ENCODE data around the gene DNAH8. TPM values are rescaled to one million over a fixed set of nuclear protein-coding genes. Genes with fewer than 3 reads are reported as not detected.

The DNAH8 gene
- total RNA-seq, 1 donor from 2014 or later = not detected

GRCh38 chr6:38907264-38907663, 192.2 kb downstream of the DNAH8 start:
- no peaks in the 10 kb centered on the region for H3K9me3 ChIP-seq (ENCODE audit: insufficient read depth, low read depth, low read length)
- Mint-ChIP-seq H3K9me3 (ENCODE audit: unreplicated experiment) (no peaks in the 10 kb centered on the region), H3K27ac (ENCODE audit: unreplicated experiment) (no peak overlapping the region), H3K4me1 (ENCODE audit: low read depth, unreplicated experiment) (no peaks in the 10 kb centered on the region), H3K36me3 (ENCODE audit: low read depth, unreplicated experiment) (no peaks in the 10 kb centered on the region), H3K4me3 (ENCODE audit: unreplicated experiment) (no peak overlapping the region), H3K27me3 (ENCODE audit: low read depth, unreplicated experiment) (no peaks in the 10 kb centered on the region)
- H3K27me3 ChIP-seq (ENCODE audit: insufficient read depth, low read length) = no peaks in the 10 kb centered on the region
- no peaks in the 10 kb centered on the region for H3K4me1 ChIP-seq (ENCODE audit: insufficient read depth, low read length)
- no peaks in the 10 kb centered on the region for H3K36me3 ChIP-seq (ENCODE audit: insufficient read depth, low read length)
- no peak overlapping the region for H3K9ac ChIP-seq (ENCODE audit: low read length)
- TF ChIP-seq EZH2 (IDR thresholded peaks at IDR 0.05; ENCODE audit: insufficient read depth, low read length) (no peak), CTCF (IDR thresholded peaks at IDR 0.05; ENCODE audit: insufficient read depth, low read depth, low read length) (no peak)
- no peak for DNase-seq (ENCODE audit: low read depth)
- H3K27ac ChIP-seq (ENCODE audit: low read depth, low read length) = no peak overlapping the region
- no peak overlapping the region for H3K4me3 ChIP-seq (ENCODE audit: insufficient read depth, low read depth, low read length)
- no peaks in the 10 kb centered on the region for H3K79me2 ChIP-seq (ENCODE audit: insufficient read depth, low read length)
- no peak overlapping the region for H3K4me2 ChIP-seq (ENCODE audit: low read length)
- H4K20me1 ChIP-seq (ENCODE audit: insufficient read depth, low read length) = no peaks in the 10 kb centered on the region
- H2AFZ ChIP-seq (ENCODE audit: low read depth, low read length) = no peak overlapping the region
- FAIRE-seq = no peak

DNA sequence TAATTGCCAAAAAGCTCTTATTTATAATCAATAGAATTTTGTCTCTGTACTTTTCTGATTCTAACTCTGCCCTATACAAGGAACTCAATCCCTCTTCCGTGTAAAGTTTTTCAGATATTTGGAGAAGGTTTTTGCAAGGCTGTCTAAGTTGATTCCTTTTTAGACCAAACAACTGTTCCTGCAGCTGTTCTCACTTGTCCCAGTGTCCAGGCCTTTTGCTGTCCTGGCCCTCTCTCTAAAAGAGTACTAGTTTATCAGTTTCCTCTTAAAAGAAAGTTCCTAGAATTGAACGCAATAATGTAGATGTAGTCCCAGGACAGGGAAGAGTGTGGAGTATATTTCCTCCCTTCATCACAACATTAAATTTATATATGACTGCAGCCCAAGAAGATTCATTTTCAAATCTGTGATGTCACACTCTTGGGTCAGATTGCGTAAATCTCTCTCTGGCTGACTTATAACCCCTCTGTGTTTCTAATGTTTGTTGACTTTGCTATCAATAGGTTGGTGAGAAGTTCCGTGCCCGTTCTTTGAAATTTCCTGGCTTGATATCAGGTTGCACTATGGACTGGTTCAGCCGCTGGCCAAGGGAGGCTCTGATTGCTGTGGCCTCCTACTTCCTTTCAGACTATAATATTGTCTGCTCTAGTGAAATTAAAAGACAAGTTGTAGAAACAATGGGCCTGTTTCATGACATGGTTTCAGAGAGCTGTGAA, 194.1 kb downstream of the DNAH8 start:
- H3K4me2 ChIP-seq (ENCODE audit: low read length) = no peak overlapping the region
- H3K4me3 ChIP-seq (ENCODE audit: insufficient read depth, low read depth, low read length) = no peak overlapping the region
- Mint-ChIP-seq H3K9me3 (ENCODE audit: unreplicated experiment) (no peaks in the 10 kb centered on the region), H3K36me3 (ENCODE audit: low read depth, unreplicated experiment) (no peaks in the 10 kb centered on the region), H3K4me3 (ENCODE audit: unreplicated experiment) (no peak overlapping the region), H3K27me3 (ENCODE audit: low read depth, unreplicated experiment) (no peaks in the 10 kb centered on the region), H3K27ac (ENCODE audit: unreplicated experiment) (no peak overlapping the region), H3K4me1 (ENCODE audit: low read depth, unreplicated experiment) (no peaks in the 10 kb centered on the region)
- no peak for DNase-seq (ENCODE audit: low read depth)
- no peak for TF ChIP-seq EZH2 (IDR thresholded peaks at IDR 0.05; ENCODE audit: insufficient read depth, low read length)
- no peak for TF ChIP-seq CTCF (IDR thresholded peaks at IDR 0.05; ENCODE audit: insufficient read depth, low read depth, low read length)
- no peak overlapping the region for H3K27ac ChIP-seq (ENCODE audit: low read depth, low read length)
- H2AFZ ChIP-seq (ENCODE audit: low read depth, low read length) = no peak overlapping the region
- H3K9me3 ChIP-seq (ENCODE audit: insufficient read depth, low read depth, low read length) = no peaks in the 10 kb centered on the region
- H3K9ac ChIP-seq (ENCODE audit: low read length) = no peak overlapping the region
- H3K4me1 ChIP-seq (ENCODE audit: insufficient read depth, low read length) = no peaks in the 10 kb centered on the region
- H4K20me1 ChIP-seq (ENCODE audit: insufficient read depth, low read length) = no peaks in the 10 kb centered on the region
- FAIRE-seq = no peak
- no peaks in the 10 kb centered on the region for H3K27me3 ChIP-seq (ENCODE audit: insufficient read depth, low read length)
- H3K36me3 ChIP-seq (ENCODE audit: insufficient read depth, low read length) = no peaks in the 10 kb centered on the region
- H3K79me2 ChIP-seq (ENCODE audit: insufficient read depth, low read length) = no peaks in the 10 kb centered on the region

DNA sequence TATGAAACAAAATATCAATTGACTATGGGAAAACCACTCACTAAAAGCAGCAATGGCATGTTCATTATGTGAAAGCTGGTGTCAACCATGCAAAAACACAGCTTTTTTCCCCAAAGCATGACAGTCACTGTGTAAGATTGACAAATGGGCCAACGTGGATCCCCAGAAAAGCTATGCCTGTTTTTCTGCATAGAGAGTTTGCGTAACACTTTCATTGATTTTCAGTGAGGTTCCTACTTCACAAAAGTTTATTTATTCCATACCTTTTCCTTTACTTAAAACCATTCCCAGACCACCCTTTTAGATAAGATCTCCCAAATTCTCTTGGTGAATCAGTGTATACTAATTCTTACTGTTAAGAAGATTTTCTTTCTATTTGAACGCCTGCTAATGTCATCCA, 195.1 kb downstream of the DNAH8 start:
- no peak for TF ChIP-seq CTCF (IDR thresholded peaks at IDR 0.05; ENCODE audit: insufficient read depth, low read depth, low read length)
- no peak for TF ChIP-seq EZH2 (IDR thresholded peaks at IDR 0.05; ENCODE audit: insufficient read depth, low read length)
- Mint-ChIP-seq H3K36me3 (ENCODE audit: low read depth, unreplicated experiment) (no peaks in the 10 kb centered on the region), H3K4me1 (ENCODE audit: low read depth, unreplicated experiment) (no peaks in the 10 kb centered on the region), H3K27me3 (ENCODE audit: low read depth, unreplicated experiment) (no peaks in the 10 kb centered on the region), H3K27ac (ENCODE audit: unreplicated experiment) (no peak overlapping the region), H3K9me3 (ENCODE audit: unreplicated experiment) (no peaks in the 10 kb centered on the region), H3K4me3 (ENCODE audit: unreplicated experiment) (no peak overlapping the region)
- no peaks in the 10 kb centered on the region for H3K4me1 ChIP-seq (ENCODE audit: insufficient read depth, low read length)
- no peaks in the 10 kb centered on the region for H3K9me3 ChIP-seq (ENCODE audit: insufficient read depth, low read depth, low read length)
- H3K79me2 ChIP-seq (ENCODE audit: insufficient read depth, low read length) = no peaks in the 10 kb centered on the region
- no peaks in the 10 kb centered on the region for H4K20me1 ChIP-seq (ENCODE audit: insufficient read depth, low read length)
- H3K4me3 ChIP-seq (ENCODE audit: insufficient read depth, low read depth, low read length) = no peak overlapping the region
- DNase-seq (ENCODE audit: low read depth) = no peak
- no peaks in the 10 kb centered on the region for H3K27me3 ChIP-seq (ENCODE audit: insufficient read depth, low read length)
- no peaks in the 10 kb centered on the region for H3K36me3 ChIP-seq (ENCODE audit: insufficient read depth, low read length)
- no peak overlapping the region for H2AFZ ChIP-seq (ENCODE audit: low read depth, low read length)
- no peak overlapping the region for H3K9ac ChIP-seq (ENCODE audit: low read length)
- no peak overlapping the region for H3K27ac ChIP-seq (ENCODE audit: low read depth, low read length)
- H3K4me2 ChIP-seq (ENCODE audit: low read length) = no peak overlapping the region
- FAIRE-seq = no peak
